H1 (cell line): Measurements from ENCODE around the gene NLRP6.
A peak's percentile ranks its signal among the peaks of the same experiment; 100 is the strongest.

Experiments used
- EZH2 ChIP-seq: fragments of 200-600 bp; sonication (generic); IDR thresholded peaks from 2 replicates; pipeline ENCODE4 v1.7.1; 2012; ENCODE audit warnings: low read depth, mild to moderate bottlenecking, moderate library complexity, low read length, inconsistent platforms; ENCODE audit not compliant: severe bottlenecking
- JUND ChIP-seq: IDR thresholded peaks from 2 replicates; pipeline ENCODE4 v1.6.1; 2011; ENCODE audit warnings: mild to moderate bottlenecking, improper control_type of control experiment, low read length
- POLR2A ChIP-seq, 2 experiments: IDR thresholded peaks; 1 replicate in 1 of 2; 2 replicates in 1 of 2; pipeline ENCODE4 v1.6.1; 2011; ENCODE audit warnings: low read depth in 2 of 2, low read length in 2 of 2, mild to moderate bottlenecking in 2 of 2; ENCODE audit errors: control extremely low read depth in 1 of 2
- RAD21 ChIP-seq, 2 experiments: IDR thresholded peaks in 1 of 2; conservative IDR thresholded peaks in 1 of 2; 2 replicates each; pipeline ENCODE4 v1.6.1; 2011; ENCODE audit warnings: low read depth in 2 of 2, low read length in 2 of 2, improper control_type of control experiment in 1 of 2, inconsistent platforms in 1 of 2, mild to moderate bottlenecking in 1 of 2, moderate library complexity in 1 of 2
- RFX5 ChIP-seq: IDR thresholded peaks from 2 replicates; pipeline ENCODE4 v1.6.1; 2011; ENCODE audit warnings: low read depth, low read length, improper control_type of control experiment, borderline replicate concordance
- SIN3A ChIP-seq, 2 experiments: IDR thresholded peaks in 1 of 2; conservative IDR thresholded peaks in 1 of 2; 2 replicates each; pipeline ENCODE4 v1.6.1; 2011 to 2012; ENCODE audit warnings: low read length in 2 of 2, improper control_type of control experiment in 1 of 2, low read depth in 1 of 2, mild to moderate bottlenecking in 1 of 2
- TCF12 ChIP-seq: IDR thresholded peaks from 2 replicates; pipeline ENCODE4 v1.6.1; 2011; ENCODE audit warnings: low read depth, mild to moderate bottlenecking, low read length
- TF ChIP-seq, protein P1 (sequence below), 3 experiments: IDR thresholded peaks; 1 replicate in 2 of 3; 2 replicates in 1 of 3; pipeline versions ENCODE4 v1.5.1 to v1.6.1; 2011; ENCODE audit warnings: low read length in 3 of 3, mild to moderate bottlenecking in 3 of 3, inconsistent platforms in 2 of 3, low read depth in 1 of 3, moderate library complexity in 1 of 3; ENCODE audit not compliant: insufficient read depth in 1 of 3; ENCODE audit errors: control extremely low read depth in 1 of 3
- TF ChIP-seq, protein P2 (sequence below): IDR thresholded peaks from 2 replicates; pipeline ENCODE4 v1.6.1; 2012; ENCODE audit warnings: inconsistent platforms

DNA sequence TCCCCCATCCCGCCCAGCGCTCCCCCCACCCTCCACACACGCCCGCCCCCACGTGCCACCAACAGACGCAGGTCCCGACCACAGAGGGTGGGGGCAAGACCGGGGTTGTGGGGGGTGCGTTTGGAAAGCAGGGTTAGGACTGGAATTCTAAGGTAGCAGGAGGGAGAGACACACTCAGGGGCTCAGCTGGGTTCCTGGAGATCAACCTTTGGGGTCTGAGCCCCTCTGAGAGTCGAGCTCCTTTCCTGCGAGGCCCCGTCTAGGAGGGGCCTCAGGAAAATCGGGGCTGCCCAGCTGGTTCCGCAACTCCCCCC, 11.1 kb downstream of the NLRP6 start:
- TF ChIP-seq RAD21 (IDR thresholded peaks at IDR 0.05 in 1 of 2, conservative IDR thresholded peaks at IDR 0.05 in 1 of 2; ENCODE audit: low read depth in 2 of 2, low read length in 2 of 2) = no peak
- TF ChIP-seq, protein P1, sequence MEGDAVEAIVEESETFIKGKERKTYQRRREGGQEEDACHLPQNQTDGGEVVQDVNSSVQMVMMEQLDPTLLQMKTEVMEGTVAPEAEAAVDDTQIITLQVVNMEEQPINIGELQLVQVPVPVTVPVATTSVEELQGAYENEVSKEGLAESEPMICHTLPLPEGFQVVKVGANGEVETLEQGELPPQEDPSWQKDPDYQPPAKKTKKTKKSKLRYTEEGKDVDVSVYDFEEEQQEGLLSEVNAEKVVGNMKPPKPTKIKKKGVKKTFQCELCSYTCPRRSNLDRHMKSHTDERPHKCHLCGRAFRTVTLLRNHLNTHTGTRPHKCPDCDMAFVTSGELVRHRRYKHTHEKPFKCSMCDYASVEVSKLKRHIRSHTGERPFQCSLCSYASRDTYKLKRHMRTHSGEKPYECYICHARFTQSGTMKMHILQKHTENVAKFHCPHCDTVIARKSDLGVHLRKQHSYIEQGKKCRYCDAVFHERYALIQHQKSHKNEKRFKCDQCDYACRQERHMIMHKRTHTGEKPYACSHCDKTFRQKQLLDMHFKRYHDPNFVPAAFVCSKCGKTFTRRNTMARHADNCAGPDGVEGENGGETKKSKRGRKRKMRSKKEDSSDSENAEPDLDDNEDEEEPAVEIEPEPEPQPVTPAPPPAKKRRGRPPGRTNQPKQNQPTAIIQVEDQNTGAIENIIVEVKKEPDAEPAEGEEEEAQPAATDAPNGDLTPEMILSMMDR (IDR thresholded peaks at IDR 0.05; ENCODE audit: control extremely low read depth in 1 of 3, insufficient read depth in 1 of 3, low read depth in 1 of 3, low read length in 3 of 3) = no peak
- TF ChIP-seq POLR2A (IDR thresholded peaks at IDR 0.05; ENCODE audit: control extremely low read depth in 1 of 2, low read depth in 2 of 2, low read length in 2 of 2) = no peak
- TF ChIP-seq TCF12 = no peak
- no peak for TF ChIP-seq JUND
- no peak for TF ChIP-seq SIN3A (conservative IDR thresholded peaks at IDR 0.05 in 1 of 2, IDR thresholded peaks at IDR 0.05 in 1 of 2; ENCODE audit: low read depth in 1 of 2, low read length in 2 of 2)
- no peak for TF ChIP-seq EZH2
- TF ChIP-seq, protein P2, sequence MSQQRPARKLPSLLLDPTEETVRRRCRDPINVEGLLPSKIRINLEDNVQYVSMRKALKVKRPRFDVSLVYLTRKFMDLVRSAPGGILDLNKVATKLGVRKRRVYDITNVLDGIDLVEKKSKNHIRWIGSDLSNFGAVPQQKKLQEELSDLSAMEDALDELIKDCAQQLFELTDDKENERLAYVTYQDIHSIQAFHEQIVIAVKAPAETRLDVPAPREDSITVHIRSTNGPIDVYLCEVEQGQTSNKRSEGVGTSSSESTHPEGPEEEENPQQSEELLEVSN = 0 out of 2 replicates have a peak, but pooled peaks have one; percentile 15
- no peak for TF ChIP-seq RFX5
